ENCODE measurements around the gene P2RX6.
"Not testable (repeated sequence)": the region's sequence is repeated elsewhere in the genome, so short reads cannot be mapped to it uniquely, and the experiment has no call there.

The P2RX6 gene

GRCh38 chr22:20994128-20994901 lies 20.6 kb upstream of the P2RX6 start:
- DNase-seq (ENCODE audit: low spot score) = no peak

DNA sequence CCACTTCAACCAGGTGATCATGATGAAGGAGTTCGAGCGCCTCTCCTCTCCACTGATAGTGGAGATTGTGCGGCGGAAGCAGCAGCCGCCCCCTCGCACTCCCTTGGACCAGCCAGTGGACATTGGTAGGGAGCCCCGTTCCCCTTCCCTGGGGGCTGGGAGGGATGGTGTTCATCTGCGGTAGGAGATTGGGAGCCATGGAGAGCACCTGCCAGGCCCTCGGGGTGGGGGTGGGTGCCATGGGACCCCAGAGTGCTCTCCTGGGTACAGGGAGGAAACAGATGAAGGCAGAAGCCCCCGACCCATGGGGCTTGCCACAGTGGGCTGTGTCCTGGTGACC lies 20.1 kb upstream of the P2RX6 start:
- no peak for DNase-seq (ENCODE audit: low spot score)

GRCh38 chr22:20995329-20996030 lies 19.5 kb upstream of the P2RX6 start:
- no peak for DNase-seq (ENCODE audit: low spot score)

- DNase-seq (ENCODE audit: low spot score) = no peak
These were observed 18.9 kb upstream of the P2RX6 start for GRCh38 chr22:20996031-20996410.

DNA sequence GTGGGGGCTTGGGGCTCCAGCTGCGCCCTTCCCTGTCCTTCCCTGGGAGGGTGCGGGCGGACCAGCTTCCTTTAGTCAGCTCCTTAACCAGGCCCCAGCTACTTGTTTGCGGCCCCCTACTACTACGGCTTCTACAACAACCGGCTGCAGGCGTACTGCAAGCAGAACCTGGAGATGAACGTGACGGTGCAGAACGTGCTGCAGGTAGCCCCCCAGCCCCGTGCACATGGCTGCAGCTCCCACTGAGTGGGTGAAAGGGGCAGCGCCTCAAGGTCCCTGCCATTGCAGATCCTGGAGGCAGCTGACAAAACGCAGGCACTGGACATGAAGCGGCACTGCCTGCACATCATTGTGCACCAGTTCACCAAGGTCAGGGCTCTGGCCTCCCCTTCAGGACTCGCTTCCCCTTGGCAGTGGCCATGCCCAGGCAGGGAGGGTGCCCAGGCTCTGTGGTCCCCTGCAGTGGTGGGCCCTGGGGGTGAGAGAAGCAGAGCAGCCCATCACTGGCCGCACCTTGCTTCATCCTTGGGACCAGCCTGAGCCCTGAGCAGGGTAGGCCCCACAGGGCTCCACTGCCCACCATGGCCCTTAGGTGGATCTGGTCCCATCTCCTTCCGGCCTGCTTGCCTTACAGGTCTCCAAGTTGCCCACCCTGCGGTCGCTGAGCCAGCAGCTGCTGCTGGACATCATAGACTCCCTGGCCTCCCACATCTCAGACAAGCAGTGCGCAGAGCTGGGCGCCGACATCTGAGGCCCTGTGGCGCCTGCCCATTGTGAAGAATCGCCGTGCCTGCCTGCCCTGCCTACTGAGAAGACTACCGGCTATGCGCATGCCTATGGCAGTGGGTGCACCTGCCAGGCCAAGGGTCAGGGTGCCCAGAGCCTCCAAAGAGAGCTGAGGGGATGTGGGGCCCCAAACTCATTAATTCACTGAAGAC lies 18.1 kb upstream of the P2RX6 start:
- no peak for DNase-seq (ENCODE audit: low spot score)

DNA sequence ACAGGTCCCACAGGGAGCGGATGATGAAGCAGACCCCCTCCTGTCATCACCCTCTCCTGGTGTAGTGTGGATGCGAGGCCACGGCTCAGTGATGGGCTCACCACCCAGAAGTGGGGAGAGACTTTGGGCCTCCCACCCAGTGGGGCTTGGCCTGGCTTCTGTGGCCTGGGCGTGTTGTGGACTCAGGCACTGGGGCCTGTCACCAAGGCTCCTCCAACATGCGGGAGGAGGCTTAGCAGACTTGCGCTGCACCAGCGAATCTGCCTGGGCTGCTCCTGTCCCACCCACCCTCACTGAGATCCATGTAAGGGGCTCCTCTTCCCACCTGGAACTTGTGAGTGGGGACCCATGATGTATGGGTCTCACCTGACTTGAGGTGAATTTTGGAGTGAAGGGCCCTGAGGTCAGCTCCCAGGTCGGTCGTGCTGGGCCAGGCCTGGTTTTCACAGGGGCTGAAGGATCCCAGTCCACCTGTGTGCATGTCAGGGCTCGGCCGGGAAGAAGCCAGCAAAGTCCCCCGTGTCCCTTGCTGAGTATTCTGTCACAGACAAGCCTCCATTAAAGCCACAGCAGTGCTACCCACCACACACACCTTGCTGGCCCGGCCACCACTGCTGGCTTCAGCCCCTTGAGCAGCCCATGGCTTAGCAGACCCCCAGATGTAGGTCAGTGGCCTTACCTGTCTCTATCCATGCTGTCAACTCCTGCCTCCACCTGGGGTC lies 17.3 kb upstream of the P2RX6 start:
- DNase-seq (ENCODE audit: low spot score) = no peak

- no peak for DNase-seq (ENCODE audit: low spot score)
These were observed 16.3 kb upstream of the P2RX6 start for GRCh38 chr22:20998411-20999336.

GRCh38 chr22:20999350-21000206 lies 15.4 kb upstream of the P2RX6 start:
- DNase-seq (ENCODE audit: low spot score) = no peak

DNA sequence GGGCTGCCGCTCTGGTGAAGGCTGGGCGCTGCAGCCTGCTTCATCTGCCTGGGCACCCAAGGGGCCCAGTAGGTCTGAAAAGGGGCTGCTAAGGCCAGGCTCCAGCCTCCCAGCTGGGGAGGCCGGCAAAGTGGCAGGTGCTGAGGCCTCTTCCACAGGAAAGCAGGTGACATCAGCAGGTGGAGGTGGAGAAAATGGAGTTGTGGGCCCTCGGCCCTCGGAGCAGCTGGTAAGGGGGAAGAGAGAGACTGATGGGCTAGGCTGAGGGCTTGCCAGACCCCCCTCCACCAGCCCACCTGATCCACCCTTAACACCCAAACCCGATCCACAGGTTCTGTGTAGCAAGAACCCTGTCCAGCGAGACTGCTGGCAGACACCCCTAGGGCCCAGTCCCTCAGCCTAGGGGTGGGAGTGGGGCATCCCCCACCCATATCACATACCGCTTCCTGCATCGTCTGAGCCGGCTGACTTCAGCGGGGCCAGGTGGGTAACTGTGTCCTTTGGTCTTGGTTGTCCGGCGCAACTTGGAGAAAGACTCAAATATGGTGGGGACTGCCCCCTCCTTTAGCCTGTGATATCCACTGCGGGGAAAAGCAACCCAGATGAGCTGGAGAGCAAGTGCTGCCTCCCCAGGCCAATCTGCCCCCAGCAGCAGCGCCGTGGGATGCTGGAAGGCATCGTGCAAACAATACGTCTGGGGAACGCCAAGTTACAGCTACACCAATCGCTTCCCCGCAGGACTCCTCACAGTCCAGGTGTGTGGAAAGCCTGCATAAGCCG lies 14.6 kb upstream of the P2RX6 start:
- no peak for DNase-seq (ENCODE audit: low spot score)

DNA sequence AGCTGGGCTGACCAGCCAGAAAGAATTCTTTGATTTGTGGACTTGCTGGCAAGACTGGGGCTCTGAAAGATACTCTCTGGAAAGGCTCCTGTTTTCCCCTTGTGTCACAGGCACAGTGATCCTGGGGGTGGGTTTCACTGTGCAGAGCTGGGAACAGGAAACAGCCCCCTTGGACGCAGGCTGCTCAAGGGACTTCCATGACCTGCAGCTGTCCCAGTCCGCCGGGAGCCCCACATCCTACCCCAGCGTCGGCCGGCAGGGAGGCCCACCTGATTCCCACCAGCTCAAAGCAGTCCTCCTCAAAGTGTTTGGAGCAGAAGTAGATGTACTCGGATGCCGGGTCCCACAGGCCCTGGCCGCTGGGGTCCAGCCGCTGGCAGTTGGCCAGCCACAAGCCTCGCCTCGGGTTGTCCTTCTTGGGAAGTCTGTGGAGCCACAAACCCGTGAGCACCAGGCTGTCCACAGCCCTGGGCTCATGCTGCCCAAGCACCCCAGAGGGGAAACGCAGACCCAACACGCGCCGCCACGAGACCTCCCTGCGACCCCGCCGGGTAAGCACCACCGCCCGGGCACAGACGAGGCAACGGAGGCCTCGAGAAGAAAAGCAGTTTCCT lies 13.9 kb upstream of the P2RX6 start:
- DNase-seq (ENCODE audit: low spot score) = no peak

- peak; percentile 91 for DNase-seq (ENCODE audit: low spot score)
These were observed 13.2 kb upstream of the P2RX6 start, which contains the start of gene THAP7 for GRCh38 chr22:21001601-21002325. THAP7 (minus strand) TSS chr22:21002118; CDS start chr22:21001911, 207 bp downstream.

GRCh38 chr22:21003782-21004181 lies 11.2 kb upstream of the P2RX6 start:
- no peak for DNase-seq (ENCODE audit: low spot score)

GRCh38 chr22:21009208-21009607 lies 5.8 kb upstream of the P2RX6 start:
- DNase-seq (ENCODE audit: low spot score) = not testable (repeated sequence)

- DNase-seq (ENCODE audit: low spot score) = no peak
These were observed 5.1 kb upstream of the P2RX6 start for GRCh38 chr22:21009638-21010425.

- no peak for DNase-seq (ENCODE audit: low spot score)
These were observed 4.4 kb upstream of the P2RX6 start for GRCh38 chr22:21010426-21011113.

All from HuH-7.5 (cell line).